Measurements from ENCODE around the gene ITPKA.

DNA sequence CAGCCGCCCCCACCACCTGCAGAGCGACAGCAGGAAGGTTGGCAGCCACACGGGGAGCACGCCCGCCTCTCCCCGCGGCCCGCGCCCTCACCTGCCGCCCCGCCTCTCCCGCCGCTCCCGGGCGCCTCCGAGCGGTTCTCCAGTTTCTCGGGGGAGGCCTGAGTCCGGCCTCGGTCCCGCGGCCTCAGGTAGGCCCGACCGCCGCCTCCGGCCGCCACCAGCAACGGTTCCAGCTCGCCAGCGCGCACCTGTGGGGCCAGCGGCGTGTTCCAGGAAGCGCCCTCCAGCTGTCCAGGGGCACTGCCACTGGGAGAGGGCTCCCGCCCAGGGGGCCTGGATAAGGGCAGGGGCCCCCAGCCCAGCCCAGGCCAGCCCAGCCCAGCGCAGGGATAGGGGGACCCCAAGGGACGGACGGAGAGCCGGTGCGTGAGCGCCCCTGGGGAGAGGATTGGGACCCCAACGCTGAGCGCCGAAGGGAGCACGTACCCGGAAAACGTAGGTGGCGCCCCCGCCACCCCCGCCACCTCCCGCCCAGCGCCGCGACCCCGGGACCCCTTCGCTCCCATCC is 17.7 kb downstream of the ITPKA start:
- TF ChIP-seq, protein P1, sequence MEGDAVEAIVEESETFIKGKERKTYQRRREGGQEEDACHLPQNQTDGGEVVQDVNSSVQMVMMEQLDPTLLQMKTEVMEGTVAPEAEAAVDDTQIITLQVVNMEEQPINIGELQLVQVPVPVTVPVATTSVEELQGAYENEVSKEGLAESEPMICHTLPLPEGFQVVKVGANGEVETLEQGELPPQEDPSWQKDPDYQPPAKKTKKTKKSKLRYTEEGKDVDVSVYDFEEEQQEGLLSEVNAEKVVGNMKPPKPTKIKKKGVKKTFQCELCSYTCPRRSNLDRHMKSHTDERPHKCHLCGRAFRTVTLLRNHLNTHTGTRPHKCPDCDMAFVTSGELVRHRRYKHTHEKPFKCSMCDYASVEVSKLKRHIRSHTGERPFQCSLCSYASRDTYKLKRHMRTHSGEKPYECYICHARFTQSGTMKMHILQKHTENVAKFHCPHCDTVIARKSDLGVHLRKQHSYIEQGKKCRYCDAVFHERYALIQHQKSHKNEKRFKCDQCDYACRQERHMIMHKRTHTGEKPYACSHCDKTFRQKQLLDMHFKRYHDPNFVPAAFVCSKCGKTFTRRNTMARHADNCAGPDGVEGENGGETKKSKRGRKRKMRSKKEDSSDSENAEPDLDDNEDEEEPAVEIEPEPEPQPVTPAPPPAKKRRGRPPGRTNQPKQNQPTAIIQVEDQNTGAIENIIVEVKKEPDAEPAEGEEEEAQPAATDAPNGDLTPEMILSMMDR (IDR thresholded peaks at IDR 0.05): no peak
- no peak for TF ChIP-seq POLR2AphosphoS5 (IDR thresholded peaks at IDR 0.05; ENCODE audit: low read depth, low read length)
- TF ChIP-seq, protein P2, sequence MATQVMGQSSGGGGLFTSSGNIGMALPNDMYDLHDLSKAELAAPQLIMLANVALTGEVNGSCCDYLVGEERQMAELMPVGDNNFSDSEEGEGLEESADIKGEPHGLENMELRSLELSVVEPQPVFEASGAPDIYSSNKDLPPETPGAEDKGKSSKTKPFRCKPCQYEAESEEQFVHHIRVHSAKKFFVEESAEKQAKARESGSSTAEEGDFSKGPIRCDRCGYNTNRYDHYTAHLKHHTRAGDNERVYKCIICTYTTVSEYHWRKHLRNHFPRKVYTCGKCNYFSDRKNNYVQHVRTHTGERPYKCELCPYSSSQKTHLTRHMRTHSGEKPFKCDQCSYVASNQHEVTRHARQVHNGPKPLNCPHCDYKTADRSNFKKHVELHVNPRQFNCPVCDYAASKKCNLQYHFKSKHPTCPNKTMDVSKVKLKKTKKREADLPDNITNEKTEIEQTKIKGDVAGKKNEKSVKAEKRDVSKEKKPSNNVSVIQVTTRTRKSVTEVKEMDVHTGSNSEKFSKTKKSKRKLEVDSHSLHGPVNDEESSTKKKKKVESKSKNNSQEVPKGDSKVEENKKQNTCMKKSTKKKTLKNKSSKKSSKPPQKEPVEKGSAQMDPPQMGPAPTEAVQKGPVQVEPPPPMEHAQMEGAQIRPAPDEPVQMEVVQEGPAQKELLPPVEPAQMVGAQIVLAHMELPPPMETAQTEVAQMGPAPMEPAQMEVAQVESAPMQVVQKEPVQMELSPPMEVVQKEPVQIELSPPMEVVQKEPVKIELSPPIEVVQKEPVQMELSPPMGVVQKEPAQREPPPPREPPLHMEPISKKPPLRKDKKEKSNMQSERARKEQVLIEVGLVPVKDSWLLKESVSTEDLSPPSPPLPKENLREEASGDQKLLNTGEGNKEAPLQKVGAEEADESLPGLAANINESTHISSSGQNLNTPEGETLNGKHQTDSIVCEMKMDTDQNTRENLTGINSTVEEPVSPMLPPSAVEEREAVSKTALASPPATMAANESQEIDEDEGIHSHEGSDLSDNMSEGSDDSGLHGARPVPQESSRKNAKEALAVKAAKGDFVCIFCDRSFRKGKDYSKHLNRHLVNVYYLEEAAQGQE (IDR thresholded peaks at IDR 0.05; ENCODE audit: insufficient read depth in 1 of 2, low read depth in 2 of 2, low read length in 1 of 2): no peak
- no peak for TF ChIP-seq SIN3A (IDR thresholded peaks at IDR 0.05; ENCODE audit: borderline replicate concordance, insufficient read depth, low read depth, low read length)

Measured in Panc1 (cell line).